IPS-15b (cell line): ENCODE measurements around the gene NELL2.

Source experiments
- H3K27me3 ChIP-seq: one replicate; pipeline ENCODE4 v1.6.1; 2013; ENCODE audit warnings: low read length; ENCODE audit not compliant: control insufficient read depth, insufficient read depth
- H3K36me3 ChIP-seq: one replicate; pipeline ENCODE4 v1.6.1; 2013; ENCODE audit warnings: low read length; ENCODE audit not compliant: control insufficient read depth, insufficient read depth
- H3K4me1 ChIP-seq: one replicate; pipeline ENCODE4 v1.6.1; 2013; ENCODE audit warnings: mild to moderate bottlenecking, low read length; ENCODE audit not compliant: control insufficient read depth, insufficient read depth
- H3K4me3 ChIP-seq: one replicate; pipeline ENCODE4 v1.5.1; 2013; ENCODE audit warnings: low read depth, low read length
- H3K9ac ChIP-seq: one replicate; pipeline ENCODE4 v1.6.1; 2013; ENCODE audit warnings: low read depth, mild to moderate bottlenecking, low read length
- H3K9me3 ChIP-seq: one replicate; pipeline ENCODE4 v1.6.1; 2013; ENCODE audit warnings: mild to moderate bottlenecking, low read length; ENCODE audit not compliant: control insufficient read depth, insufficient read depth

NELL2 gene

GRCh38 chr12:44477331-44477980 is 398.7 kb downstream of the NELL2 start:
- no peak overlapping the region for H3K4me3 ChIP-seq
- no peaks in the 10 kb centered on the region for H3K4me1 ChIP-seq
- peaks cover 13% of the 10 kb centered on the region for H3K9me3 ChIP-seq
- H3K9ac ChIP-seq, result no peak overlapping the region
- H3K36me3 ChIP-seq, result no peaks in the 10 kb centered on the region
- H3K27me3 ChIP-seq, result no peaks in the 10 kb centered on the region

- Histone ChIP-seq H3K9me3 (peaks cover 13% of the 10 kb centered on the region), H3K4me3 (no peak overlapping the region), H3K9ac (no peak overlapping the region), H3K4me1 (no peaks in the 10 kb centered on the region), H3K36me3 (no peaks in the 10 kb centered on the region), H3K27me3 (no peaks in the 10 kb centered on the region)
Observed at GRCh38 chr12:44476683-44477082, 399.4 kb downstream of the NELL2 start.

GRCh38 chr12:44465139-44465538 is 411.0 kb downstream of the NELL2 start:
- Histone ChIP-seq H3K9ac (no peak overlapping the region), H3K4me3 (no peak overlapping the region), H3K4me1 (no peaks in the 10 kb centered on the region)

GRCh38 chr12:44464180-44464579 is 411.9 kb downstream of the NELL2 start:
- no peaks in the 10 kb centered on the region for H3K4me1 ChIP-seq
- no peaks in the 10 kb centered on the region for H3K27me3 ChIP-seq
- H3K9me3 ChIP-seq, result no peaks in the 10 kb centered on the region
- no peak overlapping the region for H3K9ac ChIP-seq
- no peak overlapping the region for H3K4me3 ChIP-seq
- H3K36me3 ChIP-seq, result no peaks in the 10 kb centered on the region

More at GRCh38 chr12:44465139-44465538, 411.0 kb downstream of the NELL2 start:
- Histone ChIP-seq H3K27me3 (no peaks in the 10 kb centered on the region), H3K9me3 (no peaks in the 10 kb centered on the region), H3K36me3 (no peaks in the 10 kb centered on the region)

DNA sequence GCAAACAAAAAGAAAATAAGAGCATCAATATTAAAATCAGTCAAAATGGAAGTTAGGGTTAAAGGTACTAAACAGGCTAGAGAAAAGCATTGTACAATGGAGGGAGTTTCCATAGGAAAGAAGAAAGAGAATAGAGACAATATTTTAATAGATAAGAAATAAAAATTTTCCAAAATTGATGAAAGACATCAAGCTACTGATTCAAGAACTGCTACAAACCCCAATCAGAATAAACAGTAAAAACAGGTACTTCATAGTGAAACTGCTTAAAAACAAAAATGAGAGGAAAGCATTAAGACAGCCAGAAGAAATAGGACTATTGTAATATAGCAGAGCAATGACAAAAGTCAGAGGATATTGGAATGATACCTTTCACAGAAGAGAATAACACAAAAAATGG is 413.4 kb downstream of the NELL2 start:
- Histone ChIP-seq H3K4me1 (no peaks in the 10 kb centered on the region), H3K36me3 (no peaks in the 10 kb centered on the region), H3K4me3 (no peak overlapping the region), H3K27me3 (no peaks in the 10 kb centered on the region), H3K9ac (no peak overlapping the region), H3K9me3 (no peaks in the 10 kb centered on the region)

GRCh38 chr12:44460261-44460660 is 415.9 kb downstream of the NELL2 start:
- no peak overlapping the region for H3K9ac ChIP-seq
- no peaks in the 10 kb centered on the region for H3K4me1 ChIP-seq
- H3K9me3 ChIP-seq, result no peaks in the 10 kb centered on the region
- H3K4me3 ChIP-seq, result no peak overlapping the region
- H3K36me3 ChIP-seq, result no peaks in the 10 kb centered on the region
- H3K27me3 ChIP-seq, result no peaks in the 10 kb centered on the region

DNA sequence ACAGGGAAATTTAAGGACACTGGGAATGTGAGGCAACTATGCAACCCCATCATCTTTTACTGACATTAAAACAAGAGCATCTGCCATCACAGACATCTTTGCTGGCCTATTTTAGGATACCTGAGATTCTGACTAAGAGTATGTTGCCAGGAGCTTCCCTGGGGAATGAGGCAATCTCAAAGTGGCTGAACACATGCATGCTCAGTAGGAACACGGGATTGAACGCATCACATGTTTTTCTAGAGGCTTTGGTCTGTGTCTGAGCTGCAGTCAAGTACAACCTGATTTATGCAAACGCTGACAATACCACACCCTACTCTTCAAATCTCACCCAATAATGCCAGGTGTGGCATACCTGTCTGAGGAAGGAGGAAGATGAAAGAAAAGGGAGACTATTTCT is 416.5 kb downstream of the NELL2 start:
- no peaks in the 10 kb centered on the region for H3K4me1 ChIP-seq
- H3K9ac ChIP-seq, result no peak overlapping the region

More for the DNA sequence above, 416.5 kb downstream of the NELL2 start:
- Histone ChIP-seq H3K36me3 (no peaks in the 10 kb centered on the region), H3K27me3 (no peaks in the 10 kb centered on the region), H3K9me3 (no peaks in the 10 kb centered on the region), H3K4me3 (no peak overlapping the region)
